GM21717 (cell line): Measurements from ENCODE around the gene FAM50A.

ENCODE experiments used
- ATAC-seq: cut with Tn5 transposase; IDR thresholded peaks from one replicate; pipeline ENCODE4 v1.9.1; 2021; ENCODE audit warnings: mild to moderate bottlenecking, moderate library complexity; ENCODE audit not compliant: unreplicated experiment

The FAM50A gene

DNA sequence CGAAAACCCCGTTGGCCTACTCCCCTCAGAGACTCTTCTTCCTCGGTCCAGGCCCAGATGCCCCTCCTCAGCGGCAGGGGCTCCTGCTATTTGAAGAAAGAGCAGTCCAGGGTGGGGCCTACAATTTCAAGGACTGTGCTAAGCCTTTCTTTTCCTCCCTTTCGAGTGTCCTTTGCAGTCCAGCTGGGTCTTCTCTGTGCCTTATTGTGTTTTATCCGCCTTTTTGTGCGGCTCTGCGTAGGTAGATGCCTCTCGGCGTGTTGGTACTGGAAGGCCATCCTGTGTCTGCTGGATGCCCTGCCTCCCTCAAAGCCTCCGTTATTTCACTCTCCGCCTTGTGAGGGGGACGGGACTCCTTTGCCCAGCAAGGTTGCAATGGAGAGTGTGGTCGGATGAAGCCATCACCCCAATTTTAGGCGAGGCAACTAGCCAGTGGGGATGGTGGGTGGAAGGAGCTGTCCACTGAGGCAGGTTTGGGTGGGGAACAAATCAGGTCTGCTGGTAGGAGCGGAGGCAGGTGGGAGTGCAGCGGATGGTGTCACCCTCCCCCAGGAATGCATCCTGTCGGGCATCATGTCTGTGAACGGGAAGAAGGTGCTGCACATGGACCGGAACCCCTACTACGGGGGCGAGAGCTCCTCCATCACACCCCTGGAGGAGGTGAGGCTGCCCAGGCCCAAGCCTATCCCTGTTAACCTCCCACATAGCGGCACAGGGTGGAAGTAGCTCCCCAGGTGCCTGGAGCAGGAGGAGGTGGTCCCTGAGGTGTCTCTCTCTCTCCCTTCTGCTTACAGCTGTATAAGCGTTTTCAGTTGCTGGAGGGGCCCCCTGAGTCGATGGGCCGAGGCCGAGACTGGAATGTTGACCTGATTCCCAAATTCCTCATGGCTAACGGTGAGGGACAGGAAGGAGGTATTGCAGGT lies 5.7 kb upstream of the FAM50A start:
- ATAC-seq = no peak

DNA sequence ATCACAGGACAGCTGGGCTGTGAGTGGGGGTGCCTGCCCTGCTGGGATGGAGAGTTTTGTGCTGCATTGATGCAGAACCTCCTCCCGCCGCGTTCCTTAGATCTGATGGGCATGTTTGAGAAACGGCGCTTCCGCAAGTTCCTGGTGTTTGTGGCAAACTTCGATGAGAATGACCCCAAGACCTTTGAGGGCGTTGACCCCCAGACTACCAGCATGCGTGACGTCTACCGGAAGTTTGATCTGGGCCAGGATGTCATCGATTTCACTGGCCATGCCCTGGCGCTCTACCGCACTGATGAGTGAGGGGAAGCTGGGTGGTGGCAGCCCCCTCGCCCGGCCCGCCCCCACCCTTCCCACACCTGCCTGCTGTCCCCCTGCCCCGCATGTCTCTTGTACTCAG lies 4.1 kb upstream of the FAM50A start:
- no peak for ATAC-seq

DNA sequence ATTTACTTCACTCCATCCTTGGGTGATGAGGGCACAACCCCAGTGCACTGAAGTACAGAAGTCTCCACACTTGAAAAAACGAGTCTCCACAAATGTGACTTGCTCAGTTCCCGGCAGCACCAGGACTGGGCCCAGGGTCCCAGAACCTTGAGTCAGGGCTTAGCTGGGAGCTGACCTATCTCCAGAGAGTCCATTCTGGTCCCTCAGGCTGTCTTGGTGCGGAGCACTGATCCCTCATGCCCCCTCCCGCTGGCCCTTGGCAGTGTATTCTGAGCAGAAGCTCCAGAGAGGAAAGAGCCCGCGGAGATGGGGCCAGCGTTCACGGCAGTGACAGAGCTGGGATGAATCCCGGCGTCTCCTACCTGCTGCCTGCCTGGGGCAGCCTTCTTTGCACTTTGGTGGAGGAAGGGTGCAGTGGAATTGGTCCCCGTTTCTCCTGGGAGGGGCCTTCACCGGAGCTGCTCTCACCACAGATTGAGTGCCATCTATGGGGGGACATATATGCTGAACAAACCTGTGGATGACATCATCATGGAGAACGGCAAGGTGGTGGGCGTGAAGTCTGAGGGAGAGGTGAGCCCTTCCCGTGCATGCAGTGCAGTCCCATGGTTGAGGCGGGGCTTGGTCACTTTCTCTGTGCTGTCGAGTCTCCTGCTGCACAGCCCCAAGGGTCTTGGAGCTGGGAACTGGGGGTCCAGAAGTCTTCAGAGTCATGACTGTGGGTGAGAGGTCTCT lies 3.2 kb upstream of the FAM50A start:
- no peak for ATAC-seq

DNA sequence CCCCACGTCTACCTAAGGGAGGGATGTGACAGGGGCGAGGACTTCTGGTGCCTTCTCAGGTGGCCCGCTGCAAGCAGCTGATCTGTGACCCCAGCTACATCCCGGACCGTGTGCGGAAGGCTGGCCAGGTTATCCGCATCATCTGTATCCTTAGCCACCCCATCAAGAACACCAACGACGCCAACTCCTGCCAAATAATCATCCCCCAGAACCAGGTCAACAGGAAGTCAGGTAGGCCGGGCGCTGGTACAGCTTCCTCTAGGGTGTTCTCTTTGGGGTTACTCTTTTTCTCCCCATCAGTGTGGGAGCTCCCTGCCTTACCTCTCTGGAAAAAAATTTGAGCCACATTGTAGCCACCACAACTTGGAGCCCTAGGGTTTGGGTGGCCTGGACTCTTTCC lies 2.4 kb upstream of the FAM50A start:
- ATAC-seq = no peak

- no peak for ATAC-seq
Measured at GRCh38 chrX:154441984-154442707, 1.8 kb upstream of the FAM50A start.

DNA sequence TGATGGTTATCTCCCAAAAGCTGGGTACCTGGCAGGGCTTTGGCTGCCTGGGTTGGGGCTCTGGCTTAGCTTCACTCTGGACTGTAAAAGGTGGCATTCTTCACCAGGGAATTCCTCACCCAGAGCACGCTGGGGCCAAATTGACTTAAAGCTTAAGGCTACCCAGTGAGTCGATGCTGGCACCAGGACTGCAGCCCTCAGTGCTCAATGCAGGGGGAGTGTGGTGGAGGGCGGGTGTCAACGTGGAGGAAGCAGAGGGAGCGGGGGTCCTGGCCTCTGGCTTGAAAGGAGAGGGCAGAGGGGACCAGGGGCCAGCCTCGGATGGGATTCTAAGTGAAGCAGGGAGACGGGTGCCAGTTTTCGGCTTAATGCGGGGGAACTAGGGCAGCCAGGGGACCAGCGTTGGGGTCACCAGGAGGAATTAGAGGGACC lies 446 bp upstream of the FAM50A start:
- ATAC-seq = no peak

GRCh38 chrX:154444755-154445246 lies 860 bp downstream of the FAM50A start:
- ATAC-seq = no peak

DNA sequence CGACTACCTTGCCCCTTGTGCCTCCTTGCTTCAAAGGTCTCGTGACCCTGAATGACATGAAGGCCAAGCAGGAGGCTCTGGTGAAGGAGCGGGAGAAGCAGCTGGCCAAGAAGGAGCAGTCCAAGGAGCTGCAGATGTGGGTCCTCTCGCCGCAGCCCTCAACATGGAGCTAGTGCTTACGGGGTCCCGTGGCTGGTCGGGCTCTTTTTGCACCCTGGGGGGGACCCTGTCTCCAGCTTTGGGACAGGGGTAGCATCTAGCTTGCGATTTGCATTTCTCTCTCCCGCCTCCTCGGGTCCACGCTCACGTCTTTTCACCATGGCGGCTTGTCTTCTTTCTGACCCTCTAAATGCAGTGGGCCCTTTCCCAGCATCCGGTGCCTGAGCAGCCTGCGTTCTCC lies 1.8 kb downstream of the FAM50A start:
- no peak for ATAC-seq

DNA sequence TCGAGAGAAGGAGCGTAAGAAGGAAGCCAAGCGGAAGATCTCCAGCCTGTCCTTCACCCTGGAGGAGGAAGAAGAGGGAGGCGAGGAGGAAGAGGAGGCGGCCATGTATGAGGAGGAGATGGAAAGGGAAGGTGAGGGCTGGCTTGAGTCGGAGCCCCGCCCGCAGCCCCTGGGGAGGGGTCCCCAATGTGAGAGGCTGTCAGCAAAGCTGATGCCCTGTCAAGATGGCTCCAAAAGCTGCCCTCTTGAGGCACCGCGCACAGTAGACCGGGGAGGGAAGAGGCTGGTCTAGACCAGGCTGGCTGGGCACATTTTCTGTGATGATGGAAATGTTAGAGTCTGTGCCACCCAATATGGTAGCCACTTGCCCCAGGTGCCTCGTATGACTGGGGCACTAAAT lies 2.5 kb downstream of the FAM50A start:
- ATAC-seq = no peak

- ATAC-seq = no peak
Measured at GRCh38 chrX:154448484-154448883, 4.5 kb downstream of the FAM50A start.

DNA sequence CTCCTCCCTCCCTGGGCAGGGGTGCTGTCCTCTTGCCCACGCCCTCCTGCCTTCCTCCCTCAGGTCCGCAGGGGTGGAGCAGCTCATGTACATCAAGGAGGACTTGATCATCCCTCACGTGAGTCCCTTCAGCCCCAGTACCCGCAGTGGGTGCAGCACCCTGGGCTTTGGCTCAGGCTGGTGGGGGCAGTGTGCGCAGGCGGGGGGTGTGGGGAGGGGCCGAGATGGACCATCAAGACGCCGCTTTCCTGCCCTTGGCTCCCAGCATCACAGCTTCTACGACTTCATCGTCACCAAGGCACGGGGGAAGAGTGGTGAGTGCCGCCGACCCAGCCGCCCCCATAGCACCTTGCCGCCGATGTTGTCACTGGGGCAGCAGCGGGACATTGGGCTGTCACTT lies 5.7 kb downstream of the FAM50A start:
- no peak for ATAC-seq

DNA sequence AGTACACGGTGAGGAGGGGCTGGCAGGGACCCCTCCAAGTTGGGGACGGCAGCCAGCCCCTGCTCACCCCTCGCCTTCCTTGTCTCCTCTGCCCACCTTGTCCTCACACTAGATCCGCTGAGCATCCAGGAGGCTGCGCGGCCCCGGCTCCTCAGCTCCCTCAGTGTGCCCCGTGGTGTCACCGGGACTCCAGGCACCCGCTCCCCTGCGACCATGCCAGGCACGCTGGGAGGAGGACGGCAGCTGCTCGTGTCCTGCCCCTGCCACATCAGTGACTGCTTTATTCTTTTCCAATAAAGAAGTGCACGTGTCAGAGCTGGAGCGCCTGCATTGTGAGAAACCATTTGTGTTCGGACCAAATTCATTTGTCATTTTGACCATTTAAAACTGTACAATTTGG lies 6.4 kb downstream of the FAM50A start:
- no peak for ATAC-seq

DNA sequence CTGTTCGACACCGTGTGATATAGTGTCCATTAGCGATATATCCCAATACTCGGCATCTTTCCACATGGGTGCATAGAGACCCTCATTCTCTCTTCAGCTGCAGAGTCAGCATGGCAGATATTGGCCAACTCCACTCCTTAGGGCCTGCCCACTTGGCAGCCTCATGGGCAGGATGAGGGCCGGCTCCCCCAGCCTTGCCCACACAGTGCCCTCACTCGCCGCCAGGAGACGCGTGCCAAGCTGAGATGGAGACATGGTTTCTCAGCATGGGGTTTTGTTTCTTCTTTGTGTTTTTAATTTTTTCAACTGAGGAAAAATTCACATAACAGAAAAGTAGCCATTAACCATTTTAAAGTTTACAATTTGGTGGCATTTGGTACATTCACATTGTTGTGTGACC lies 8.9 kb downstream of the FAM50A start:
- no peak for ATAC-seq

- peak; percentile 42 for ATAC-seq
Measured at GRCh38 chrX:154457491-154458115, 13.7 kb downstream of the FAM50A start.

- ATAC-seq = peak; percentile 57
Measured at GRCh38 chrX:154458116-154458953, 14.4 kb downstream of the FAM50A start, which contains the start of gene PLXNA3. Gene PLXNA3, plus strand, starts transcription at chrX:154458281. Its CDS starts 1,903 bp downstream, at chrX:154460184.

DNA sequence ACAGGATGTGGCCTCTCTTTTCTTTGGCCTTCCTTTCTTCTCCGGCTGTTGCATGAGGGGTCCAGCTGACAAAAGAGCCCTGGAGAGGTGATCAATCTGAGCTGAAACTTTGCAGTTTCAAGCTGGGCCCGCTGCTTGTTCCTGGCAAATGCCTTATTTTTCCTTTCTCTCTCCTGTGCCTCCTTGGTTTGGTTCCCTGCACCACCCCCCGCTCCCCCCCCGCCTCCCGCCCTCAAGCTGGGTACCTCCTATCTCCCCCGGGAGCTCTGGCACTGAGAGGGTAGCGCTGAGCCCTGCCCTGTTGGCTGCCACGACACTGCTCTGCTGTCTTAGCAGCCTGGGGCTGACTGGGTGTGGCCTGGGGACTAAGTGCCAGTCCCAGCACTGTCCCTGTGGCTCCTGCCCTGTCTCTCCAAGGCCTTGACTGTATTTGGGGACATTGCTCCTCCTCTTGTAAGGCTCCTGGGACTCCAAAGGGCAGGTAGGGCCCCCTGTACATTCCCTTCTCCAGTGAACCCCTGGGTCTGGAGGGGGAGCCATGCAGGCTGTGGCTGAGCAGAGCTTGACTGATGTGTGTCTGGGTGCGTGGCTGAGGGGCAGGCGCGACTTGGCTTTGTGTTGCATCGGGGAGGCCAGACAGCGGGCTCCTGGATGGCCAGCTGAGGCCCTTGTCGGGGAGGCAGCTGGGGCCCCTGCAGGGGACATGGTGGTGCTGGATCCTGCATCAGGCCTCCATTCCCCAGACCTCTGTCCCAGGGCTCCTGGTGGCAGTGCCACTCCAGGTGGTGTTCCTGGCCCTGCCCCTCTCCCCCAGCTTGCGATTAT lies 15.2 kb downstream of the FAM50A start:
- no peak for ATAC-seq

- no peak for ATAC-seq
Measured at GRCh38 chrX:154459832-154460231, 15.9 kb downstream of the FAM50A start.

GRCh38 chrX:154460326-154460725 lies 16.4 kb downstream of the FAM50A start:
- ATAC-seq = no peak

DNA sequence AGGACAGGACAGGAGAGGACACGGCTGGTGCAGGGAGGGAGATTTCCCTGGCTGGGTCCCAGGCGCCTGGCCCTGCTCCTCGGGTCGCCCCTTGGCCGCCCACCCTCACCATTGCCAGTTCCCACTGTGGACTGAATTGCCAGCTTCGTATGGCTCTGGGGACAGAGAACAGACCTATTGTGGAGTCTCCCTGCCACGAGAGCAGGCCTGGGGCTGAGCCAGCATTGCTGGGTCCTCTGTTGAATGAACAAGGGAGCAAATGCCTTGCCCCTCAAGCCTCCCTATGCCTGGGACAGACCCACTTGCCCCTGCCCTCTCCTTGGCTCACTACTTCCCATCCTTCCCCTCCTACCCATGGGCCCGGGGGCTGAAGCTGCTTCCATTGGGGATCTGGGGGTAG lies 18.5 kb downstream of the FAM50A start:
- no peak for ATAC-seq
